Adrenal gland (tissue), 12 donors: ENCODE results near the gene ZNF688. TPM values are rescaled to one million over a fixed set of nuclear protein-coding genes. Genes with fewer than 3 reads are reported as not detected.

Source experiments
- DNase-seq, 7 donors: peaks; one replicate each; pipeline ENCODE4 v3.0.0-alpha.2; 2019 to 2020
- H3K27ac ChIP-seq, 5 donors: fragments of 200-600 bp; sonication (generic) in 4 of 5; 1 replicate in 3 of 5; 2 replicates in 2 of 5; pipeline versions ENCODE4 v1.5.1 to v1.8.0; 2016 to 2020; ENCODE audit warnings: mild to moderate bottlenecking in 1 of 5
- H3K27me3 ChIP-seq: fragments of 200-600 bp; 2 replicates; pipeline ENCODE4 v1.8.0; 2021
- H3K36me3 ChIP-seq, 2 donors: fragments of 200-600 bp; replicated peaks in 1 of 2; 1 replicate in 1 of 2; 2 replicates in 1 of 2; pipeline versions ENCODE4 v1.5.1 to v1.8.0; 2018 to 2022
- H3K4me1 ChIP-seq, 2 donors: fragments of 200-600 bp; replicated peaks in 1 of 2; 1 replicate in 1 of 2; 2 replicates in 1 of 2; pipeline versions ENCODE4 v1.5.1 to v1.8.0; 2018 to 2021
- H3K4me3 ChIP-seq, 4 donors: fragments of 200-600 bp; sonication (generic) in 3 of 4; one replicate each; pipeline ENCODE4 v1.5.1; 2016 to 2018
- H3K9me3 ChIP-seq, 3 donors: fragments of 200-600 bp; sonication (generic) in 1 of 3; replicated peaks in 1 of 3; 1 replicate in 2 of 3; 2 replicates in 1 of 3; pipeline versions ENCODE4 v1.5.1 to v1.8.0; 2016 to 2021
- CTCF ChIP-seq, 6 experiments: fragments of 450-650 bp in 4 of 6; fragments of 200-600 bp in 2 of 6; sonication (generic) in 1 of 6; IDR thresholded peaks; 1 replicate in 5 of 6; 2 replicates in 1 of 6; pipeline versions ENCODE4 v1.5.1 to v1.8.0; 2016 to 2021; ENCODE audit warnings: antibody characterized with exemption in 6 of 6, mild to moderate bottlenecking in 2 of 6, moderate library complexity in 1 of 6
- POLR2A ChIP-seq, 2 donors: fragments of 450-650 bp; IDR thresholded peaks; one replicate each; pipeline ENCODE4 v1.6.1; 2017; ENCODE audit warnings: antibody characterized with exemption in 2 of 2, mild to moderate bottlenecking in 2 of 2, moderate library complexity in 1 of 2
- WGBS, 4 donors: extraction: QIAGEN DNeasy Blood & Tissue Kit in 2 of 4; methylation state at CpG; one replicate each; pipeline versions ENCODE4 v1.1.5 to v1.1.7; 2013 to 2017; 5-methylcytosine and 5-hydroxymethylcytosine counted together
- intact Hi-C, 2 donors: fragments of 100-400 bp; cut with DNase I; formaldehyde crosslinking; loops; one replicate each; pipeline versions ENCODE4 v1.14.1 to v1.15.0; 2022 to 2023
- polyA plus RNA-seq, 3 donors: library from polyadenylated mRNA; stranded (reverse); fragments of 200-250 nt in 2 of 3; fragments of 350-450 nt in 1 of 3; fragmentation: Illumina TruSeq in 1 of 3; extraction: RNeasy Lipid Tissue Mini Kit (QIAGEN cat#74804) in 1 of 3; gene quantifications; one replicate each; pipeline ENCODE4 v1.2.3, GENCODE V29; 2013 to 2014
- total RNA-seq, 9 donors: library from RNA; depleted of rRNA in 4 of 9; stranded (reverse); fragments of >200 nt in 4 of 9; fragments of 120-200 nt in 1 of 9; fragmentation: NEBNext Ultra II Directional in 1 of 9; extraction: Animal tissue kit (Norgen Biotek cat#: 25700) in 1 of 9; gene quantifications; one replicate each; pipeline versions ENCODE4 v1.1.0 to v1.2.4, GENCODE V29; 2013 to 2023
- donor health status: healthy with polysubstance abuse.
- donor health status: Bipolar disorder and iron deficiency.
- donor health status: DM: yes; HTN: yes; CAD: no.
- donor health status: DM: no; HTN: no; CAD: no.
- donor health status: DM: no; HTN: no; CAD: no.
- donor health status: DM: yes; HTN: yes; CAD: no.

ZNF688 gene
- total and polyA plus RNA-seq, 12 donors, result 10.3 to 43.4 (median 18.2) TPM

GRCh38 chr16:30558789-30559377, 12.6 kb downstream of the ZNF688 start:
- DNase-seq, result no peak
- no peaks in the 10 kb centered on the region for H3K9me3 ChIP-seq
- intact Hi-C loops, result no loop called here
- H3K36me3 ChIP-seq, result peaks cover 0 to 23% of the 10 kb centered on the region in 2 donors
- peak overlapping the region; percentile 64 to 97 (median 96) for H3K27ac ChIP-seq
- WGBS, 4 donors, result 71 to 82% (median 79%) methylated on average over 21 of the region's 21 CpGs
- TF ChIP-seq POLR2A (IDR thresholded peaks at IDR 0.05) (peak in 1 of 2 donors; percentile 9), CTCF (IDR thresholded peaks at IDR 0.05) (peak in 1 of 6 experiments; percentile 9)
- peak overlapping the region in 1 of 4 donors; percentile 87 for H3K4me3 ChIP-seq
- peaks cover 14 to 20% of the 10 kb centered on the region in 2 donors for H3K4me1 ChIP-seq
- no peaks in the 10 kb centered on the region for H3K27me3 ChIP-seq

GRCh38 chr16:30557957-30558788, 13.3 kb downstream of the ZNF688 start, which contains the start of gene ZNF764:
ZNF764 (minus strand) TSS chr16:30558374; CDS start chr16:30558182, 192 bp downstream.
- Histone ChIP-seq H3K9me3 (no peaks in the 10 kb centered on the region), H3K27me3 (no peaks in the 10 kb centered on the region), H3K4me1 (peaks cover 14 to 20% of the 10 kb centered on the region in 2 donors), H3K4me3 (peak within 1 kb of the TSS; percentile 83 to 91 (median 88)), H3K27ac (peak within 1 kb of the TSS; percentile 93 to 97 (median 96)), H3K36me3 (peaks cover 0 to 29% of the 10 kb centered on the region in 2 donors)
- DNase-seq, result peak; percentile 98 to 99 (median 99)
- TF ChIP-seq POLR2A (IDR thresholded peaks at IDR 0.05) (peak; percentile 37 to 70), CTCF (IDR thresholded peaks at IDR 0.05) (peak in 2 of 6 experiments; percentile 1 to 4)
- intact Hi-C loops, result no loop called here
- WGBS, 4 donors, result 0% methylated on average over 8 to 74 of the region's 74 CpGs

DNA sequence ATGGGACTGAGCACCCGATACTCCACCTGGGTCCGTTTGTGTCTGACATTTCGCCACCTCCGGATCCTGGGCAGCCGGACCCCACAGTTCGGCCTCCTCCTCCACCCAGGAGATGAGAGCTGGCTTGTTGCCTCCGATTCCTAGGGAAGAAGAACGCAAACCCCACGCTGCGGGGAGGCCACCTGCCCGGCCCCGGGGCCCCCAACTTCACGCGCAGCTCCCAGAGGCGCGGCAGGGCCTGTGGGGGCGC, 13.9 kb downstream of the ZNF688 start:
- Histone ChIP-seq H3K4me3 (peak overlapping the region; percentile 83 to 91 (median 88)), H3K4me1 (peaks cover 14 to 20% of the 10 kb centered on the region in 2 donors), H3K27me3 (no peaks in the 10 kb centered on the region), H3K27ac (peak overlapping the region; percentile 93 to 97 (median 96)), H3K9me3 (no peaks in the 10 kb centered on the region), H3K36me3 (peaks cover 0 to 31% of the 10 kb centered on the region in 2 donors)
- 0 to 1% (median 1%) methylated on average over 9 to 17 of the region's 17 CpGs; no CpG with 5 or more reads in 1 of the 4 donors for WGBS, 4 donors
- intact Hi-C loops, result no loop called here
- DNase-seq, result no peak
- TF ChIP-seq CTCF (IDR thresholded peaks at IDR 0.05), result peak in 2 of 6 experiments; percentile 5 to 19
- TF ChIP-seq POLR2A (IDR thresholded peaks at IDR 0.05), result no peak

- no peak for DNase-seq
- H3K27ac ChIP-seq, result no peak overlapping the region
- no peak overlapping the region for H3K4me3 ChIP-seq
- TF ChIP-seq CTCF (IDR thresholded peaks at IDR 0.05) (no peak), POLR2A (IDR thresholded peaks at IDR 0.05) (no peak)
- WGBS, 4 donors, result 53 to 84% (median 55%) methylated on average over 10 of the region's 10 CpGs
- H3K27me3 ChIP-seq, result no peaks in the 10 kb centered on the region
- intact Hi-C loops, result no loop called here
- peaks cover 14 to 15% of the 10 kb centered on the region in 2 donors for H3K4me1 ChIP-seq
- no peaks in the 10 kb centered on the region for H3K9me3 ChIP-seq
- H3K36me3 ChIP-seq, result peaks cover 0 to 31% of the 10 kb centered on the region in 2 donors
Observed at GRCh38 chr16:30556125-30556473, 15.4 kb downstream of the ZNF688 start.
